Panc1 (cell line): Measurements from ENCODE around the gene INAVA. TPM values are rescaled to one million over a fixed set of nuclear protein-coding genes. Genes with fewer than 3 reads are reported as not detected.

Experiments used
- ATAC-seq: fragments of 200-7000 bp; cut with Tn5 transposase; 2 replicates; pipeline ENCODE4 v1.9.1; 2020; ENCODE audit warnings: mild to moderate bottlenecking, moderate library complexity
- BruUV-seq: library from RNA; stranded (reverse); fragments of 400-500 nt; replicated peaks from 2 replicates; lab custom pipeline; 2021; lab: Mats Ljungman, UMichigan
- CTCF ChIA-PET: fragments of 300-600 bp; sonication (Branson Sonifier 250); formaldehyde crosslinking; loops from one replicate; lab custom pipeline; 2022; ENCODE audit warnings: antibody characterized with exemption; lab: Charles Lee
- POLR2A ChIA-PET: fragments of 300-600 bp; sonication (Branson Sonifier 250); formaldehyde crosslinking; loops from one replicate; lab custom pipeline; 2022; ENCODE audit warnings: antibody characterized with exemption; lab: Charles Lee
- DNase-seq: peaks from one replicate; pipeline ENCODE4 v3.0.0-alpha.2; 2010; ENCODE audit warnings: low read depth, low spot score
- H3K27ac ChIP-seq: 2 replicates; pipeline ENCODE4 v1.5.1; 2011; ENCODE audit warnings: mild to moderate bottlenecking, low read length, inconsistent platforms
- H3K27me3 ChIP-seq: fragments of 200-500 bp; sonication (Bioruptor generic); 2 replicates; pipeline ENCODE4 v1.6.0; 2014; ENCODE audit warnings: low read length, inconsistent platforms; ENCODE audit not compliant: control insufficient read depth, insufficient read depth
- H3K36me3 ChIP-seq: fragments of 200-500 bp; sonication (Bioruptor generic); 2 replicates; pipeline ENCODE4 v1.5.1; 2014; ENCODE audit warnings: inconsistent platforms, mild to moderate bottlenecking, low read length, moderate library complexity; ENCODE audit not compliant: control insufficient read depth, insufficient read depth
- H3K4me1 ChIP-seq: 2 replicates; pipeline ENCODE4 v1.5.1; 2011; ENCODE audit warnings: inconsistent platforms, mild to moderate bottlenecking, low read length, moderate library complexity; ENCODE audit not compliant: control insufficient read depth, insufficient read depth
- H3K4me3 ChIP-seq, 2 experiments: 2 replicates each; pipeline ENCODE4 v1.5.1; 2011 to 2012; ENCODE audit warnings: low read depth in 2 of 2, low read length in 2 of 2, mild to moderate bottlenecking in 2 of 2, inconsistent platforms in 1 of 2, moderate library complexity in 1 of 2
- H3K9me3 ChIP-seq: fragments of 200-500 bp; sonication (Bioruptor generic); 2 replicates; pipeline ENCODE4 v1.5.1; 2014; ENCODE audit warnings: low read depth, mild to moderate bottlenecking, inconsistent platforms, low read length, moderate library complexity; ENCODE audit not compliant: control insufficient read depth, insufficient read depth
- POLR2AphosphoS5 ChIP-seq: IDR thresholded peaks from 2 replicates; pipeline ENCODE4 v1.6.1; 2012; ENCODE audit warnings: mild to moderate bottlenecking, low read depth, low read length, moderate library complexity
- SIN3A ChIP-seq: IDR thresholded peaks from 2 replicates; pipeline ENCODE4 v1.6.1; 2012; ENCODE audit warnings: low read depth, mild to moderate bottlenecking, low read length, moderate library complexity, borderline replicate concordance; ENCODE audit not compliant: insufficient read depth
- TCF7L2 ChIP-seq: IDR thresholded peaks from 2 replicates; pipeline ENCODE4 v1.6.1; 2011; ENCODE audit warnings: mild to moderate bottlenecking, low read depth, low read length, inconsistent platforms
- in situ Hi-C: cut with HindIII; loops from 2 replicates; pipeline ENCODE4 v1.10.0; 2016; ENCODE audit warnings: low sequenced_read_pairs, low pct_unique_long_range_greater_than_20kb
- intact Hi-C: fragments of 100-400 bp; cut with micrococcal nuclease; formaldehyde crosslinking; loops from one replicate; pipeline ENCODE4 v1.10.0; 2022; ENCODE audit not compliant: unreplicated experiment
- total RNA-seq: library from RNA; stranded (reverse); gene quantifications from one replicate; pipeline ENCODE4 v1.2.1, GENCODE V29; 2021; ENCODE audit not compliant: unreplicated experiment
- TF ChIP-seq, protein P1 (sequence below), 2 experiments: IDR thresholded peaks; 2 replicates each; pipeline ENCODE4 v1.6.1; 2011 to 2012; ENCODE audit warnings: low read depth in 2 of 2, control low read depth in 1 of 2, low read length in 1 of 2, mild to moderate bottlenecking in 1 of 2, moderate library complexity in 1 of 2; ENCODE audit not compliant: insufficient read depth in 1 of 2
- TF ChIP-seq, protein P2 (sequence below): fragments of 450-650 bp; IDR thresholded peaks from 2 replicates; pipeline ENCODE4 v1.5.1; 2017; ENCODE audit warnings: mild to moderate bottlenecking

Gene INAVA
- total RNA-seq, 1 experiment from 2014 or later = 3.6 TPM

DNA sequence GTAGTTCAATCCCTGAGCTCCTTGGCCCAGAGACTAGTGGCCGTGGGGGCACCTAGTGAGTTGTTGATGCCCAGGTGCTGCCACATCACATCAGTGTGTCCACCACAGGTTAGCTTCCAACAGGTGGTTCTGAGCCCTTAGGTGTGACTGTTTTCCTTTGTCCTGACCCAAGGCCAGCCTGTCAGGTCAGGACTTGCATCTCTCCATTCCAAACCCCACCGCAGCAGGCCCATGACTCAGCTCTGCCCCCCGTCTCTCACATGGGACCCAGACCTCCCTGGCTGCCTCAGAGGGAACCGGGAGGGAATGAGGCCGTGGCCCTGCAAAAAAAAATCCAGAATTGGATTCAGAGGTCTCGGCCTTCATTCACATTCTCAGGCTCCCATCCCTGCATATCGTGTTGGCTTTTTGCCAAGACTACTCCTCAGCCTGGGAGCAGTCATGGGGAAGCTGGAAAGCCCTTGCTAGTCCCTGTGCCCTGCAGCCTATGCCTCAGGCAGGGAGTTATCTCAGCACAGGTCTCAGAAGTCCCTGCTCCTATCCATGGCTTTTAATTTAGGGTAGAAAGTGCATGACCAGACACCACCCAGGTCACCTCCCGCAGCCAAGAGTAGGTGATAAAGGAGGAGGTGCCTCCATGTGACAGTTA lies 7.2 kb downstream of the INAVA start:
- 0 out of 2 replicates have a peak, but pooled peaks cover 6% of the 10 kb centered on the region for H3K4me1 ChIP-seq
- no TSS peak for BruUV-seq
- H3K27ac ChIP-seq = no peak overlapping the region
- DNase-seq = no peak
- H3K4me3 ChIP-seq = no peak overlapping the region
- TF ChIP-seq TCF7L2 (no peak), POLR2AphosphoS5 (no peak), SIN3A (no peak)
- TF ChIP-seq, protein P1, sequence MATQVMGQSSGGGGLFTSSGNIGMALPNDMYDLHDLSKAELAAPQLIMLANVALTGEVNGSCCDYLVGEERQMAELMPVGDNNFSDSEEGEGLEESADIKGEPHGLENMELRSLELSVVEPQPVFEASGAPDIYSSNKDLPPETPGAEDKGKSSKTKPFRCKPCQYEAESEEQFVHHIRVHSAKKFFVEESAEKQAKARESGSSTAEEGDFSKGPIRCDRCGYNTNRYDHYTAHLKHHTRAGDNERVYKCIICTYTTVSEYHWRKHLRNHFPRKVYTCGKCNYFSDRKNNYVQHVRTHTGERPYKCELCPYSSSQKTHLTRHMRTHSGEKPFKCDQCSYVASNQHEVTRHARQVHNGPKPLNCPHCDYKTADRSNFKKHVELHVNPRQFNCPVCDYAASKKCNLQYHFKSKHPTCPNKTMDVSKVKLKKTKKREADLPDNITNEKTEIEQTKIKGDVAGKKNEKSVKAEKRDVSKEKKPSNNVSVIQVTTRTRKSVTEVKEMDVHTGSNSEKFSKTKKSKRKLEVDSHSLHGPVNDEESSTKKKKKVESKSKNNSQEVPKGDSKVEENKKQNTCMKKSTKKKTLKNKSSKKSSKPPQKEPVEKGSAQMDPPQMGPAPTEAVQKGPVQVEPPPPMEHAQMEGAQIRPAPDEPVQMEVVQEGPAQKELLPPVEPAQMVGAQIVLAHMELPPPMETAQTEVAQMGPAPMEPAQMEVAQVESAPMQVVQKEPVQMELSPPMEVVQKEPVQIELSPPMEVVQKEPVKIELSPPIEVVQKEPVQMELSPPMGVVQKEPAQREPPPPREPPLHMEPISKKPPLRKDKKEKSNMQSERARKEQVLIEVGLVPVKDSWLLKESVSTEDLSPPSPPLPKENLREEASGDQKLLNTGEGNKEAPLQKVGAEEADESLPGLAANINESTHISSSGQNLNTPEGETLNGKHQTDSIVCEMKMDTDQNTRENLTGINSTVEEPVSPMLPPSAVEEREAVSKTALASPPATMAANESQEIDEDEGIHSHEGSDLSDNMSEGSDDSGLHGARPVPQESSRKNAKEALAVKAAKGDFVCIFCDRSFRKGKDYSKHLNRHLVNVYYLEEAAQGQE (IDR thresholded peaks at IDR 0.05; ENCODE audit: insufficient read depth in 1 of 2, low read depth in 2 of 2, low read length in 1 of 2) = no peak
- TF ChIP-seq, protein P2, sequence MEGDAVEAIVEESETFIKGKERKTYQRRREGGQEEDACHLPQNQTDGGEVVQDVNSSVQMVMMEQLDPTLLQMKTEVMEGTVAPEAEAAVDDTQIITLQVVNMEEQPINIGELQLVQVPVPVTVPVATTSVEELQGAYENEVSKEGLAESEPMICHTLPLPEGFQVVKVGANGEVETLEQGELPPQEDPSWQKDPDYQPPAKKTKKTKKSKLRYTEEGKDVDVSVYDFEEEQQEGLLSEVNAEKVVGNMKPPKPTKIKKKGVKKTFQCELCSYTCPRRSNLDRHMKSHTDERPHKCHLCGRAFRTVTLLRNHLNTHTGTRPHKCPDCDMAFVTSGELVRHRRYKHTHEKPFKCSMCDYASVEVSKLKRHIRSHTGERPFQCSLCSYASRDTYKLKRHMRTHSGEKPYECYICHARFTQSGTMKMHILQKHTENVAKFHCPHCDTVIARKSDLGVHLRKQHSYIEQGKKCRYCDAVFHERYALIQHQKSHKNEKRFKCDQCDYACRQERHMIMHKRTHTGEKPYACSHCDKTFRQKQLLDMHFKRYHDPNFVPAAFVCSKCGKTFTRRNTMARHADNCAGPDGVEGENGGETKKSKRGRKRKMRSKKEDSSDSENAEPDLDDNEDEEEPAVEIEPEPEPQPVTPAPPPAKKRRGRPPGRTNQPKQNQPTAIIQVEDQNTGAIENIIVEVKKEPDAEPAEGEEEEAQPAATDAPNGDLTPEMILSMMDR = no peak
- ATAC-seq = no peak
- ChIA-PET CTCF (no interaction called here), POLR2A (no interaction called here)
- no peaks in the 10 kb centered on the region for H3K36me3 ChIP-seq
- intact Hi-C loops (no loop called here), in situ Hi-C loops (no loop called here)
- no peaks in the 10 kb centered on the region for H3K27me3 ChIP-seq
- H3K9me3 ChIP-seq = no peaks in the 10 kb centered on the region

DNA sequence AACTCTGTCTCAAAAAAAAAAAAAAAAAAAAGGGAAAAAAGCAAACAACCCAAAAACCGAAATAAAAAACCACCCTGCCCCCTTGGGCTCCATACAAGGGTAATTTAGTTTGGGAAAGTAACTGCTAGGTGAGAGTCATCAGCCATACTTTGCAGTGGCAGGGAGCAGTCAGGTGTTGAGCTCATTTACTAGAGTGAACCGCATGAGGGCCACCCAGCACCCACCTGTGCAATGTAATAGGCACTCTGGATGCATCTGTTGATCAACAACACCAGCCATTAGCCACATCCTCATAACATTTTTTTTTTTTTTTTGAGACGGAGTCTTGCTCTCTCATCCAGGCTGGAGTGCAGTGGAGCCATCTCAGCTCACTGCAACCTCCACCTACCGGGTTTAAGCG lies 9.1 kb downstream of the INAVA start:
- no peak overlapping the region for H3K4me3 ChIP-seq
- intact Hi-C loops = no loop called here
- H3K27me3 ChIP-seq = no peaks in the 10 kb centered on the region
- no peak for DNase-seq
- in situ Hi-C loops = no loop called here
- H3K4me1 ChIP-seq = 0 out of 2 replicates have a peak, but pooled peaks cover 4% of the 10 kb centered on the region
- BruUV-seq = no TSS peak
- CTCF ChIA-PET = interaction anchor here (0.7 to 1.2 kb wide), 2 partner anchors 8 to 174 kb away, joined by 4 to 6 read pairs; no protein-coding TSS in a partner anchor
- TF ChIP-seq, protein P1 (IDR thresholded peaks at IDR 0.05; ENCODE audit: insufficient read depth in 1 of 2, low read depth in 2 of 2, low read length in 1 of 2) = no peak
- TF ChIP-seq, protein P2 = no peak
- TF ChIP-seq POLR2AphosphoS5 (no peak), SIN3A (no peak), TCF7L2 (no peak)
- ATAC-seq = no peak
- no peaks in the 10 kb centered on the region for H3K9me3 ChIP-seq
- POLR2A ChIA-PET = no interaction called here
- no peaks in the 10 kb centered on the region for H3K36me3 ChIP-seq
- no peak overlapping the region for H3K27ac ChIP-seq
